ENCODE data around the gene TRAPPC6A.
A peak's percentile ranks its signal among the peaks of the same experiment; 100 is the strongest.

- peak; percentile 71 for TF ChIP-seq POLR2A (IDR thresholded peaks at IDR 0.05; ENCODE audit: low read depth, low read length)
- TF ChIP-seq TAF1 (IDR thresholded peaks at IDR 0.05; ENCODE audit: borderline replicate concordance, low read depth, low read length) = peak; percentile 30; the same call in 1 of the 2 replicates
These were observed 430 bp upstream of the TRAPPC6A start, which contains the start of gene BLOC1S3 for GRCh38 chr19:45178262-45179071.

Measured in GM12892 (cell line).